OCI-LY3 (cell line): Measurements from ENCODE around the gene PFKFB3.

Source experiments
- H2AFZ ChIP-seq: fragments of 200-600, 300-600 bp; shearing (Covaris generic); 2 replicates; pipeline ENCODE4 v1.6.0; 2014; ENCODE audit warnings: antibody characterized with exemption, low read depth, low read length
- H3K27ac ChIP-seq: fragments of 200-600, 300-600 bp; sonication (generic); 2 replicates; pipeline ENCODE4 v1.5.1; 2014; ENCODE audit warnings: mild to moderate bottlenecking, low read length, moderate library complexity, mixed read lengths
- H3K27me3 ChIP-seq: fragments of 200-600, 300-600 bp; sonication (generic); 2 replicates; pipeline ENCODE4 v1.6.1; 2014; ENCODE audit warnings: low read depth, low read length, mixed read lengths
- H3K36me3 ChIP-seq: fragments of 200-600, 300-600 bp; sonication (generic); replicated peaks from 2 replicates; pipeline ENCODE3; 2014; ENCODE audit warnings: low read depth, low read length, mixed read lengths
- H3K4me1 ChIP-seq: fragments of 300-600, 200-600 bp; sonication (generic); 2 replicates; pipeline ENCODE4 v1.6.1; 2014; ENCODE audit warnings: low read length, mixed read lengths
- H3K4me2 ChIP-seq: fragments of 200-600, 300-600 bp; sonication (generic); 2 replicates; pipeline ENCODE4 v1.6.1; 2014; ENCODE audit warnings: low read length, mixed read lengths
- H3K4me3 ChIP-seq: fragments of 300-600, 200-600 bp; sonication (generic); 2 replicates; pipeline ENCODE4 v1.5.1; 2014; ENCODE audit warnings: antibody characterized with exemption, mild to moderate bottlenecking, low read length, moderate library complexity
- H3K79me2 ChIP-seq: fragments of 300-600, 200-600 bp; shearing (Covaris generic); 2 replicates; pipeline ENCODE4 v1.6.1; 2014; ENCODE audit warnings: mild to moderate bottlenecking, low read length, mixed read lengths
- H3K9ac ChIP-seq: fragments of 300-600, 200-600 bp; shearing (Covaris generic); 2 replicates; pipeline ENCODE4 v1.6.0; 2014; ENCODE audit warnings: mild to moderate bottlenecking, low read length, moderate library complexity
- H3K9me3 ChIP-seq: fragments of 200-600, 300-600 bp; shearing (Covaris generic); 2 replicates; pipeline ENCODE4 v1.6.1; 2014; ENCODE audit warnings: low read length, mixed read lengths; ENCODE audit not compliant: insufficient read depth
- H4K20me1 ChIP-seq: fragments of 200-600, 300-600 bp; sonication (generic); 2 replicates; pipeline ENCODE4 v1.6.1; 2016; ENCODE audit warnings: low read length, mixed read lengths; ENCODE audit not compliant: insufficient read depth
- CTCF ChIP-seq: fragments of 200-600, 300-600 bp; sonication (generic); IDR thresholded peaks from 2 replicates; pipeline ENCODE4 v1.5.1; 2014; ENCODE audit warnings: antibody characterized with exemption, low read length, low read depth
- EZH2phosphoT487 ChIP-seq: fragments of 200-600 bp; shearing (Covaris generic); IDR thresholded peaks from 2 replicates; pipeline ENCODE4 v1.6.1; 2018; ENCODE audit warnings: antibody characterized with exemption, mixed run types, low read depth

The PFKFB3 gene

GRCh38 chr10:6215241-6215640 is 12.5 kb downstream of the PFKFB3 start:
- H3K36me3 ChIP-seq = peaks cover 25% of the 10 kb centered on the region
- no peak for TF ChIP-seq CTCF
- no peak overlapping the region for H3K4me3 ChIP-seq

GRCh38 chr10:6215683-6216484 is 13.2 kb downstream of the PFKFB3 start:
- H3K4me1 ChIP-seq = no peaks in the 10 kb centered on the region
- H3K4me2 ChIP-seq = no peak overlapping the region
- peaks cover 33% of the 10 kb centered on the region for H4K20me1 ChIP-seq
- H3K27ac ChIP-seq = no peak overlapping the region
- TF ChIP-seq CTCF (no peak), EZH2phosphoT487 (no peak)
- H3K4me3 ChIP-seq = no peak overlapping the region
- no peak overlapping the region for H2AFZ ChIP-seq
- peaks cover 29% of the 10 kb centered on the region for H3K36me3 ChIP-seq
- H3K79me2 ChIP-seq = peaks cover 20% of the 10 kb centered on the region
- no peaks in the 10 kb centered on the region for H3K27me3 ChIP-seq
- no peak overlapping the region for H3K9ac ChIP-seq
- no peaks in the 10 kb centered on the region for H3K9me3 ChIP-seq

More at GRCh38 chr10:6215241-6215640, 12.5 kb downstream of the PFKFB3 start:
- H3K4me1 ChIP-seq = no peaks in the 10 kb centered on the region
- H3K9ac ChIP-seq = no peak overlapping the region
- peaks cover 34% of the 10 kb centered on the region for H4K20me1 ChIP-seq
- H3K27ac ChIP-seq = no peak overlapping the region
- H3K9me3 ChIP-seq = no peaks in the 10 kb centered on the region
- no peaks in the 10 kb centered on the region for H3K27me3 ChIP-seq
- no peak overlapping the region for H3K4me2 ChIP-seq
- H3K79me2 ChIP-seq = peaks cover 21% of the 10 kb centered on the region
- H2AFZ ChIP-seq = no peak overlapping the region

GRCh38 chr10:6216916-6217315 is 14.2 kb downstream of the PFKFB3 start:
- no peaks in the 10 kb centered on the region for H3K27me3 ChIP-seq
- H3K4me2 ChIP-seq = no peak overlapping the region
- no peak overlapping the region for H3K27ac ChIP-seq
- peaks cover 32% of the 10 kb centered on the region for H3K36me3 ChIP-seq
- TF ChIP-seq CTCF = no peak
- TF ChIP-seq EZH2phosphoT487 = no peak
- H4K20me1 ChIP-seq = peaks cover 23% of the 10 kb centered on the region
- no peak overlapping the region for H2AFZ ChIP-seq
- H3K4me3 ChIP-seq = no peak overlapping the region
- H3K4me1 ChIP-seq = no peaks in the 10 kb centered on the region
- no peak overlapping the region for H3K9ac ChIP-seq
- H3K9me3 ChIP-seq = no peaks in the 10 kb centered on the region
- H3K79me2 ChIP-seq = peaks cover 9% of the 10 kb centered on the region; the same call in 1 of the 2 replicates

GRCh38 chr10:6217611-6218010 is 14.9 kb downstream of the PFKFB3 start:
- H3K4me3 ChIP-seq = no peak overlapping the region
- no peak overlapping the region for H2AFZ ChIP-seq
- H3K4me1 ChIP-seq = no peaks in the 10 kb centered on the region
- H3K9ac ChIP-seq = no peak overlapping the region
- H3K36me3 ChIP-seq = peaks cover 35% of the 10 kb centered on the region
- H3K4me2 ChIP-seq = no peak overlapping the region
- no peak for TF ChIP-seq EZH2phosphoT487
- no peak for TF ChIP-seq CTCF
- no peak overlapping the region for H3K27ac ChIP-seq
- H3K9me3 ChIP-seq = no peaks in the 10 kb centered on the region
- H3K79me2 ChIP-seq = peaks cover 4% of the 10 kb centered on the region; the same call in 1 of the 2 replicates
- H3K27me3 ChIP-seq = no peaks in the 10 kb centered on the region
- peaks cover 16% of the 10 kb centered on the region for H4K20me1 ChIP-seq
